WTC11 (cell line): ENCODE results near the gene CXCR5. TPM values are rescaled to one million over a fixed set of nuclear protein-coding genes. Genes with fewer than 3 reads are reported as not detected.

Experiments used
- ATAC-seq: fragments of 200-7000 bp; cut with Tn5 transposase; 2 replicates; pipeline ENCODE4 v1.10.0; 2021; ENCODE audit warnings: mild to moderate bottlenecking, moderate library complexity
- CTCF ChIA-PET: fragments of 300-600 bp; sonication (Branson Sonifier 250); formaldehyde crosslinking; loops from one replicate; lab custom pipeline; 2021; ENCODE audit warnings: antibody characterized with exemption; lab: Charles Lee
- POLR2A ChIA-PET: fragments of 350-600 bp; sonication (Branson Sonifier 250); formaldehyde crosslinking; loops from one replicate; lab custom pipeline; 2021; ENCODE audit warnings: antibody characterized with exemption; lab: Charles Lee
- DNase-seq: peaks from one replicate; pipeline ENCODE4 v3.0.0; 2021; ENCODE audit warnings: low spot score
- H3K27ac Mint-ChIP-seq: 2 replicates; pipeline ENCODE4 v1.8.0; 2021; ENCODE audit warnings: mixed read lengths
- H3K27me3 Mint-ChIP-seq: 2 replicates; pipeline ENCODE4 v1.8.0; 2021; ENCODE audit warnings: low read depth, mild to moderate bottlenecking, moderate library complexity, mixed read lengths
- H3K36me3 Mint-ChIP-seq: 2 replicates; pipeline ENCODE4 v1.8.0; 2021; ENCODE audit warnings: mixed read lengths
- H3K4me1 Mint-ChIP-seq: 2 replicates; pipeline ENCODE4 v1.8.0; 2022; ENCODE audit warnings: mixed read lengths
- H3K4me3 Mint-ChIP-seq: 2 replicates; pipeline ENCODE4 v1.8.0; 2021; ENCODE audit warnings: mild to moderate bottlenecking, moderate library complexity, mixed read lengths
- H3K9me3 Mint-ChIP-seq: 2 replicates; pipeline ENCODE4 v1.8.0; 2021; ENCODE audit warnings: mixed read lengths
- AR ChIP-seq: fragments of 250-450 bp; sonication (Bioruptor Pico); IDR thresholded peaks from 2 replicates; pipeline ENCODE4 v1.9.0; 2021; ENCODE audit warnings: mild to moderate bottlenecking
- ATF1 ChIP-seq: sonication (generic); formaldehyde crosslinking; IDR thresholded peaks from 2 replicates; pipeline ENCODE4 v1.8.1; 2023; ENCODE audit warnings: mild to moderate bottlenecking, moderate library complexity, missing genetic modification reagents
- ATF2 ChIP-seq: sonication (generic); formaldehyde crosslinking; IDR thresholded peaks from 2 replicates; pipeline ENCODE4 v1.8.1; 2022; ENCODE audit warnings: low read depth, missing genetic modification reagents, borderline replicate concordance
- CDX4 ChIP-seq: fragments of 250-450 bp; sonication (Bioruptor Pico); IDR thresholded peaks from 2 replicates; pipeline ENCODE4 v1.9.0; 2021; ENCODE audit warnings: moderate library complexity, mild to moderate bottlenecking, inconsistent platforms, borderline replicate concordance
- CTCF ChIP-seq: fragments of 200-600 bp; IDR thresholded peaks from 2 replicates; pipeline ENCODE4 v1.8.0; 2022; ENCODE audit warnings: antibody characterized with exemption
- E2F1 ChIP-seq: sonication (generic); formaldehyde crosslinking; IDR thresholded peaks from 2 replicates; pipeline ENCODE4 v1.8.0; 2022; ENCODE audit warnings: mild to moderate bottlenecking, missing genetic modification reagents
- ERG ChIP-seq: fragments of 250-450 bp; sonication (Bioruptor Pico); IDR thresholded peaks from 2 replicates; pipeline ENCODE4 v1.8.0; 2021; ENCODE audit warnings: mild to moderate bottlenecking
- FOXJ3 ChIP-seq: sonication (generic); formaldehyde crosslinking; IDR thresholded peaks from 2 replicates; pipeline ENCODE4 v1.9.0; 2021; ENCODE audit warnings: missing genetic modification reagents, mild to moderate bottlenecking, borderline replicate concordance
- FOXK1 ChIP-seq: sonication (generic); formaldehyde crosslinking; IDR thresholded peaks from 2 replicates; pipeline ENCODE4 v1.8.0; 2022; ENCODE audit warnings: mild to moderate bottlenecking, moderate library complexity, missing genetic modification reagents
- FOXP1 ChIP-seq: sonication (generic); formaldehyde crosslinking; IDR thresholded peaks from 2 replicates; pipeline ENCODE4 v1.8.0; 2022; ENCODE audit warnings: missing genetic modification reagents, mild to moderate bottlenecking, moderate library complexity, borderline replicate concordance
- GABPB1 ChIP-seq: sonication (generic); formaldehyde crosslinking; IDR thresholded peaks from 2 replicates; pipeline ENCODE4 v1.8.1; 2023; ENCODE audit warnings: mild to moderate bottlenecking, missing genetic modification reagents
- HMGA2 ChIP-seq: fragments of 250-450 bp; sonication (Bioruptor Pico); IDR thresholded peaks from 2 replicates; pipeline ENCODE4 v1.4.0; 2021; ENCODE audit warnings: mild to moderate bottlenecking, moderate library complexity
- IRF1 ChIP-seq: sonication (generic); formaldehyde crosslinking; IDR thresholded peaks from 2 replicates; pipeline ENCODE4 v1.8.0; 2023; ENCODE audit warnings: missing genetic modification reagents
- JUN ChIP-seq: sonication (generic); formaldehyde crosslinking; IDR thresholded peaks from 2 replicates; pipeline ENCODE4 v1.8.0; 2023; ENCODE audit warnings: mild to moderate bottlenecking, missing genetic modification reagents
- MYBL2 ChIP-seq: sonication (generic); formaldehyde crosslinking; IDR thresholded peaks from 2 replicates; pipeline ENCODE4 v1.8.1; 2023; ENCODE audit warnings: mild to moderate bottlenecking, moderate library complexity, missing genetic modification reagents
- NFYB ChIP-seq: sonication (generic); formaldehyde crosslinking; conservative IDR thresholded peaks from 2 replicates; pipeline ENCODE4 v1.8.0; 2022; ENCODE audit warnings: low read depth, missing genetic modification reagents
- SMAD3 ChIP-seq: sonication (generic); formaldehyde crosslinking; IDR thresholded peaks from 2 replicates; pipeline ENCODE4 v1.8.0; 2022; ENCODE audit warnings: missing genetic modification reagents, mild to moderate bottlenecking, borderline replicate concordance
- SMAD4 ChIP-seq: sonication (generic); formaldehyde crosslinking; IDR thresholded peaks from 2 replicates; pipeline ENCODE4 v1.8.0; 2022; ENCODE audit warnings: mild to moderate bottlenecking, missing genetic modification reagents
- TCF7 ChIP-seq: sonication (generic); formaldehyde crosslinking; IDR thresholded peaks from 2 replicates; pipeline ENCODE4 v1.8.0; 2022; ENCODE audit warnings: mild to moderate bottlenecking, low read depth, missing genetic modification reagents, moderate library complexity
- ZBTB21 ChIP-seq: sonication (generic); formaldehyde crosslinking; IDR thresholded peaks from 2 replicates; pipeline ENCODE4 v1.8.1; 2023; ENCODE audit warnings: mild to moderate bottlenecking, missing genetic modification reagents, borderline replicate concordance
- ZBTB43 ChIP-seq: sonication (generic); formaldehyde crosslinking; IDR thresholded peaks from 2 replicates; pipeline ENCODE4 v1.8.1; 2023; ENCODE audit warnings: mild to moderate bottlenecking, missing genetic modification reagents
- ZNF121 ChIP-seq: sonication (generic); formaldehyde crosslinking; IDR thresholded peaks from 2 replicates; pipeline ENCODE4 v1.8.0; 2023; ENCODE audit warnings: missing genetic modification reagents
- ZNF263 ChIP-seq: sonication (generic); formaldehyde crosslinking; IDR thresholded peaks from 2 replicates; pipeline ENCODE4 v1.8.1; 2022; ENCODE audit warnings: low read depth, mild to moderate bottlenecking, moderate library complexity, missing genetic modification reagents
- ZNF396 ChIP-seq: fragments of 250-450 bp; sonication (Bioruptor Pico); IDR thresholded peaks from 2 replicates; pipeline ENCODE4 v1.8.0; 2021; ENCODE audit warnings: mild to moderate bottlenecking, moderate library complexity, borderline replicate concordance
- total RNA-seq: library from RNA; stranded (reverse); gene quantifications from 3 replicates; pipeline ENCODE4 v1.2.3, GENCODE V29; 2021

CXCR5 gene
- total RNA-seq, 1 experiment from 2014 or later: 0.07 TPM

GRCh38 chr11:118837868-118838267 is 45.8 kb upstream of the CXCR5 start:
- DNase-seq (no peak), ATAC-seq (no peak)
- Mint-ChIP-seq H3K4me1 (peaks cover 2% of the 10 kb centered on the region; the same call in 1 of the 2 replicates), H3K36me3 (no peaks in the 10 kb centered on the region), H3K9me3 (no peaks in the 10 kb centered on the region), H3K27me3 (no peaks in the 10 kb centered on the region), H3K27ac (no peak overlapping the region), H3K4me3 (no peak overlapping the region)
- POLR2A ChIA-PET: no interaction called here
- CTCF ChIA-PET: no interaction called here
- TF ChIP-seq SMAD4 (CRISPR knock-in tag) (no peak), ZNF396 (no peak), E2F1 (CRISPR knock-in tag) (no peak), ZNF263 (CRISPR knock-in tag) (no peak), IRF1 (CRISPR knock-in tag) (no peak), TCF7 (CRISPR knock-in tag) (no peak), MYBL2 (CRISPR knock-in tag) (no peak), CDX4 (CRISPR knock-in tag) (no peak), FOXJ3 (no peak), FOXK1 (CRISPR knock-in tag) (no peak), ZBTB43 (CRISPR knock-in tag) (no peak), ATF1 (CRISPR knock-in tag) (no peak), NFYB (CRISPR knock-in tag) (no peak), HMGA2 (CRISPR knock-in tag) (no peak), ATF2 (no peak), ERG (no peak), SMAD3 (CRISPR knock-in tag) (no peak)

- no peaks in the 10 kb centered on the region for H3K9me3 Mint-ChIP-seq
- ChIA-PET CTCF (no interaction called here), POLR2A (no interaction called here)
- H3K36me3 Mint-ChIP-seq: no peaks in the 10 kb centered on the region
- no peak overlapping the region for H3K27ac Mint-ChIP-seq
- H3K4me3 Mint-ChIP-seq: no peak overlapping the region
- H3K4me1 Mint-ChIP-seq: no peaks in the 10 kb centered on the region
- ATAC-seq (no peak), DNase-seq (no peak)
- H3K27me3 Mint-ChIP-seq: peaks cover 3% of the 10 kb centered on the region; the same call in 1 of the 2 replicates
- TF ChIP-seq GABPB1: no peak
- TF ChIP-seq ZNF121 (CRISPR knock-in tag): no peak
- TF ChIP-seq FOXP1: no peak
- TF ChIP-seq CTCF: no peak
- no peak for TF ChIP-seq JUN (CRISPR knock-in tag)
- TF ChIP-seq AR (CRISPR knock-in tag): no peak
- TF ChIP-seq ZBTB21: no peak
- no peak for TF ChIP-seq NFYB (CRISPR knock-in tag)
Observed at GRCh38 chr11:118838905-118839553, 44.7 kb upstream of the CXCR5 start.
